HL-60 (cell line): ENCODE results near the gene CAVIN2.

Experiments
- POLR2AphosphoS5 ChIP-seq: IDR thresholded peaks from 2 replicates; pipeline ENCODE4 v1.6.1; 2012; ENCODE audit warnings: low read depth
- REST ChIP-seq: IDR thresholded peaks from 2 replicates; pipeline ENCODE4 v1.6.1; 2012; ENCODE audit warnings: low read depth; ENCODE audit not compliant: insufficient replicate concordance
- SPI1 ChIP-seq: IDR thresholded peaks from 2 replicates; pipeline ENCODE4 v1.6.1; 2012; ENCODE audit warnings: low read depth, mild to moderate bottlenecking, borderline replicate concordance
- TF ChIP-seq, protein P1 (sequence below): IDR thresholded peaks from one replicate; pipeline ENCODE4 v1.5.1; 2011; ENCODE audit warnings: low read length, control low read depth, inconsistent platforms; ENCODE audit not compliant: insufficient read depth

DNA sequence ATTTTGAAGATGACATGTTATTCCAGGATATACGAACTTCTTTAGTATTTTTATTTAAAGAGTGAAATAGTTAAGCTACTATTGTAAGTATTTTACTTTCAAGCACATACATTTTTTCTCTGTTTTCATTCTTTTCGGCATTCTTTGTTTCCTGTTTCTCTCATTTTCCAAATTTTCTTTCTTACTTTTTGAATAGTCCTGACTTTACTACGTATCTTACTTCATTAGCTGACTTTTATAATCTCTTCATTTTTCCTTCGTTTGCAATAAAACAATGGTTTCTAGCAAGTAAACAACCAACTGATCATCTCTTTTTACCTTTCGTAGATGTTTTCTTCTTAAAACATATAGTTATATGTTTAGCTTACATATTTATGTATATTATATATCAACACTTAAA, 11.8 kb downstream of the CAVIN2 start:
- TF ChIP-seq, protein P1, sequence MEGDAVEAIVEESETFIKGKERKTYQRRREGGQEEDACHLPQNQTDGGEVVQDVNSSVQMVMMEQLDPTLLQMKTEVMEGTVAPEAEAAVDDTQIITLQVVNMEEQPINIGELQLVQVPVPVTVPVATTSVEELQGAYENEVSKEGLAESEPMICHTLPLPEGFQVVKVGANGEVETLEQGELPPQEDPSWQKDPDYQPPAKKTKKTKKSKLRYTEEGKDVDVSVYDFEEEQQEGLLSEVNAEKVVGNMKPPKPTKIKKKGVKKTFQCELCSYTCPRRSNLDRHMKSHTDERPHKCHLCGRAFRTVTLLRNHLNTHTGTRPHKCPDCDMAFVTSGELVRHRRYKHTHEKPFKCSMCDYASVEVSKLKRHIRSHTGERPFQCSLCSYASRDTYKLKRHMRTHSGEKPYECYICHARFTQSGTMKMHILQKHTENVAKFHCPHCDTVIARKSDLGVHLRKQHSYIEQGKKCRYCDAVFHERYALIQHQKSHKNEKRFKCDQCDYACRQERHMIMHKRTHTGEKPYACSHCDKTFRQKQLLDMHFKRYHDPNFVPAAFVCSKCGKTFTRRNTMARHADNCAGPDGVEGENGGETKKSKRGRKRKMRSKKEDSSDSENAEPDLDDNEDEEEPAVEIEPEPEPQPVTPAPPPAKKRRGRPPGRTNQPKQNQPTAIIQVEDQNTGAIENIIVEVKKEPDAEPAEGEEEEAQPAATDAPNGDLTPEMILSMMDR = no peak
- TF ChIP-seq SPI1 (no peak), REST (no peak), POLR2AphosphoS5 (no peak)
